GM12878 (cell line): ENCODE results near the gene MYO1E. TPM values are rescaled to one million over a fixed set of nuclear protein-coding genes. Genes with fewer than 3 reads are reported as not detected.
A peak's percentile ranks its signal among the peaks of the same experiment; 100 is the strongest.

ENCODE experiments used
- BMI1 ChIP-seq: fragments of 450-650 bp; IDR thresholded peaks from 2 replicates; pipeline ENCODE4 v1.6.1; 2016; ENCODE audit warnings: mild to moderate bottlenecking, moderate library complexity, borderline replicate concordance
- CREM ChIP-seq: IDR thresholded peaks from 2 replicates; pipeline ENCODE4 v1.6.1; 2014; ENCODE audit warnings: antibody characterized with exemption, low read depth
- CUX1 ChIP-seq: IDR thresholded peaks from 2 replicates; pipeline ENCODE4 v1.6.1; 2012; ENCODE audit warnings: improper control_type of control experiment, low read depth, low read length; ENCODE audit not compliant: insufficient replicate concordance
- EED ChIP-seq: sonication (generic); IDR thresholded peaks from 2 replicates; pipeline ENCODE4 v1.6.1; 2016; ENCODE audit warnings: antibody characterized with exemption, low read depth
- ETV6 ChIP-seq, 2 experiments: fragments of 450-650 bp in 1 of 2; IDR thresholded peaks in 1 of 2; conservative IDR thresholded peaks in 1 of 2; 2 replicates each; pipeline ENCODE4 v1.6.1; 2014; ENCODE audit warnings: antibody characterized with exemption in 1 of 2, borderline replicate concordance in 1 of 2, low read depth in 1 of 2, mild to moderate bottlenecking in 1 of 2, moderate library complexity in 1 of 2
- IRF4 ChIP-seq: IDR thresholded peaks from 2 replicates; pipeline ENCODE4 v1.6.1; 2011; ENCODE audit warnings: low read depth, low read length
- JUNB ChIP-seq: IDR thresholded peaks from 2 replicates; pipeline ENCODE4 v1.6.1; 2016; ENCODE audit warnings: antibody characterized with exemption, mild to moderate bottlenecking
- KAT2A ChIP-seq: conservative IDR thresholded peaks from 2 replicates; pipeline ENCODE4 v1.6.1; 2011; ENCODE audit warnings: low read depth, low read length; ENCODE audit not compliant: control insufficient read depth
- MXI1 ChIP-seq: fragments of 150-350 bp; IDR thresholded peaks from 2 replicates; pipeline ENCODE4 v1.6.1; 2011; ENCODE audit warnings: low read depth, mild to moderate bottlenecking, inconsistent platforms, low read length, improper control_type of control experiment
- NR2C2 ChIP-seq: IDR thresholded peaks from 2 replicates; pipeline ENCODE4 v1.6.1; 2011; ENCODE audit warnings: borderline replicate concordance, low read depth; ENCODE audit not compliant: control insufficient read depth, insufficient read length
- POU2F2 ChIP-seq: IDR thresholded peaks from 3 replicates; pipeline ENCODE4 v1.6.1; 2011; ENCODE audit warnings: low read depth, mild to moderate bottlenecking, low read length, borderline replicate concordance
- SIN3A ChIP-seq: IDR thresholded peaks from 2 replicates; pipeline ENCODE4 v1.6.1; 2012; ENCODE audit warnings: low read depth, low read length, improper control_type of control experiment
- SKIL ChIP-seq: fragments of 450-650 bp; IDR thresholded peaks from 2 replicates; pipeline ENCODE4 v1.6.1; 2017; ENCODE audit warnings: mild to moderate bottlenecking, low read depth, inconsistent platforms; ENCODE audit not compliant: poor library complexity, severe bottlenecking
- SMC3 ChIP-seq: IDR thresholded peaks from 2 replicates; pipeline ENCODE4 v1.6.1; 2011; ENCODE audit warnings: low read length, improper control_type of control experiment, borderline replicate concordance
- TCF7 ChIP-seq: IDR thresholded peaks from 2 replicates; pipeline ENCODE4 v1.6.1; 2014; ENCODE audit warnings: antibody characterized with exemption, borderline replicate concordance
- ZSCAN29 ChIP-seq: fragments of 450-650 bp; IDR thresholded peaks from 2 replicates; pipeline ENCODE4 v1.6.1; 2017; ENCODE audit warnings: mild to moderate bottlenecking, moderate library complexity
- polyA plus RNA-seq, 11 experiments: library from polyadenylated mRNA; depleted of rRNA in 4 of 11; unstranded in 6 of 11; stranded (reverse) in 5 of 11; fragments of >200 nt; fragmentation: Nextera tagmentation in 4 of 11; fragmentation: Illumina TruSeq in 1 of 11; extraction: Ambion mirVana in 4 of 11; extraction: Trizol in 1 of 11; gene quantifications; 1 replicate in 1 of 11; 2 replicates in 10 of 11; pipeline versions ENCODE4 v1.2.1 to v1.2.3, GENCODE V29; 2011 to 2016; ENCODE audit warnings: inconsistent platforms in 2 of 11, missing spikeins in 2 of 11, low read depth in 1 of 11
- total RNA-seq, 4 experiments: library from RNA; depleted of rRNA in 3 of 4; stranded (reverse); fragments of >200 nt in 3 of 4; fragmentation: Illumina TruSeq in 1 of 4; extraction: Trizol in 1 of 4; gene quantifications; 2 replicates each; pipeline versions ENCODE4 v1.2.1 to v1.2.3, GENCODE V29; 2013 to 2021
- TF ChIP-seq, protein P1 (sequence below): IDR thresholded peaks from 2 replicates; pipeline ENCODE4 v1.6.1; 2011; ENCODE audit warnings: low read depth, low read length, improper control_type of control experiment, borderline replicate concordance

MYO1E gene
- total and polyA plus RNA-seq, 10 of the 15 experiments (the other 5 are each of a cell fraction or from before 2014, with no cell fraction given) = 10.3 to 266 (median 64.9) TPM

DNA sequence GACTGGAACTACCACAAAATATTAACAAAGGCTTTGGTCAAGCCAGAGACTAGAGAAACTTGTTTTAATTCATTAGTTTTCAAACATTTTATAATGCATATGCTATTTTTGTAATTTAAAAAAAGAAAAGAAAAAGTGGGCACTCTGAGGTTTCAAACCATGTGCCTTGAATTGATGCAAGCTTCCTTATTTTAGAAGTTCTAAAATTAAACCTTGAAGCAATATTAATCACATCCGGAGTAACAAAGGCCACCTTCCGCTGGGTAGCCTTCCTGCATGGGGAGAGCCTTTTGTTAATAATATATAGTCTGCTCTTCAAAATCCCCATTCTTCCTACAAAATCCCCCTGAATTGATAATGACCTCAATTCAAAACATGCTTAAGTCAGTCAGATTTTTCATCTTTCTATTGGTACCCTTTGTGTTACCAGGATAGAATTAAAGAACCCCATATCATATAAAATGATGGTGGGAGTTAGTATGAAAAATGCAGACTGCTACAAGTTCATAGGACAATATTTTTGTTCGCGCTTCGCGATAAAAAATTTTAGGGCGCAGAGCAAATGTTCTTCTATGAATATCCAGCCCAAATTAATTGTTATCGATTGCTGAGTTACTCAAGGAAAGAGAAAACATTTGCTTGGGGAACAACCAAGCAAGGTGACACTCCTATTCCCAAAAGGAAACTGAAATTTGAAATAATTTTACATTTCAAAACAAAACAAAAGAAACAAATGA is 135.4 kb downstream of the MYO1E start (continued):
- peak; percentile 71 for TF ChIP-seq SKIL
- no peak for TF ChIP-seq POU2F2
- TF ChIP-seq CUX1 = peak; percentile 50
- no peak for TF ChIP-seq SIN3A
- no peak for TF ChIP-seq NR2C2
- TF ChIP-seq TCF7 = no peak
- TF ChIP-seq KAT2A = no peak
- TF ChIP-seq IRF4 = no peak
- TF ChIP-seq SMC3 = no peak
- TF ChIP-seq CREM = peak; percentile 73; the same call in 1 of the 2 replicates
- TF ChIP-seq JUNB = peak; percentile 77
- TF ChIP-seq ETV6 (conservative IDR thresholded peaks at IDR 0.05 in 1 of 2, IDR thresholded peaks at IDR 0.05 in 1 of 2; ENCODE audit: borderline replicate concordance in 1 of 2, low read depth in 1 of 2) = peak in 1 of 2 experiments; percentile 74; a peak in 1 of 4 replicates
- no peak for TF ChIP-seq ZSCAN29
- TF ChIP-seq BMI1 = no peak
- TF ChIP-seq MXI1 = no peak; the same call in 1 of the 2 replicates
- TF ChIP-seq, protein P1, sequence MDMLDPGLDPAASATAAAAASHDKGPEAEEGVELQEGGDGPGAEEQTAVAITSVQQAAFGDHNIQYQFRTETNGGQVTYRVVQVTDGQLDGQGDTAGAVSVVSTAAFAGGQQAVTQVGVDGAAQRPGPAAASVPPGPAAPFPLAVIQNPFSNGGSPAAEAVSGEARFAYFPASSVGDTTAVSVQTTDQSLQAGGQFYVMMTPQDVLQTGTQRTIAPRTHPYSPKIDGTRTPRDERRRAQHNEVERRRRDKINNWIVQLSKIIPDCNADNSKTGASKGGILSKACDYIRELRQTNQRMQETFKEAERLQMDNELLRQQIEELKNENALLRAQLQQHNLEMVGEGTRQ = no peak
- no peak for TF ChIP-seq EED
